HG02798 (cell line): ENCODE measurements around the gene HSPA2.
"Not testable (repeated sequence)": the region's sequence is repeated elsewhere in the genome, so short reads cannot be mapped to it uniquely, and the experiment has no call there.

Source experiments
- ATAC-seq: cut with Tn5 transposase; IDR thresholded peaks from one replicate; pipeline ENCODE4 v1.9.1; 2021; ENCODE audit warnings: mild to moderate bottlenecking; ENCODE audit not compliant: unreplicated experiment, poor library complexity

HSPA2 gene

GRCh38 chr14:64510825-64511671, 29.5 kb upstream of the HSPA2 start:
- peak; percentile 34 for ATAC-seq

GRCh38 chr14:64513271-64513670, 27.3 kb upstream of the HSPA2 start:
- ATAC-seq: no peak

- no peak for ATAC-seq
These were observed 25.5 kb upstream of the HSPA2 start for GRCh38 chr14:64515053-64515452.

GRCh38 chr14:64516969-64517368, 23.6 kb upstream of the HSPA2 start:
- ATAC-seq: no peak

- not testable (repeated sequence) for ATAC-seq
These were observed 22.9 kb upstream of the HSPA2 start for GRCh38 chr14:64517667-64518066.

GRCh38 chr14:64518229-64518628, 22.3 kb upstream of the HSPA2 start:
- ATAC-seq: no peak

- ATAC-seq: no peak
These were observed 19.8 kb upstream of the HSPA2 start for GRCh38 chr14:64520699-64521098.

GRCh38 chr14:64522591-64523355, 17.8 kb upstream of the HSPA2 start:
- ATAC-seq: no peak

- ATAC-seq: no peak
These were observed 15.2 kb upstream of the HSPA2 start for GRCh38 chr14:64525354-64525753.

- ATAC-seq: no peak
These were observed 9.0 kb upstream of the HSPA2 start for GRCh38 chr14:64531567-64531966.

- ATAC-seq: no peak
These were observed 3.9 kb upstream of the HSPA2 start for GRCh38 chr14:64536488-64537245.

- no peak for ATAC-seq
These were observed 875 bp downstream of the HSPA2 start for GRCh38 chr14:64541261-64541971.

- no peak for ATAC-seq
These were observed 1.7 kb downstream of the HSPA2 start for GRCh38 chr14:64541972-64542835.

GRCh38 chr14:64542836-64543201, 2.3 kb downstream of the HSPA2 start:
- ATAC-seq: no peak

- ATAC-seq: no peak
These were observed 4.2 kb downstream of the HSPA2 start for GRCh38 chr14:64544607-64545312.

- no peak for ATAC-seq
These were observed 8.5 kb downstream of the HSPA2 start for GRCh38 chr14:64549016-64549415.

GRCh38 chr14:64549791-64550620, 9.5 kb downstream of the HSPA2 start, which contains the start of gene PPP1R36:
Gene PPP1R36, plus strand, starts transcription at chr14:64549961. Its CDS starts 37 bp downstream, at chr14:64549998.
- ATAC-seq: no peak
